ENCODE data around the gene SANBR. TPM values are rescaled to one million over a fixed set of nuclear protein-coding genes. Genes with fewer than 3 reads are reported as not detected.

The SANBR gene
- total and polyA plus RNA-seq, 2 of the 13 experiments (the other 11 are each of a cell fraction or from before 2014, with no cell fraction given) = 9.8 to 20.9 TPM

DNA sequence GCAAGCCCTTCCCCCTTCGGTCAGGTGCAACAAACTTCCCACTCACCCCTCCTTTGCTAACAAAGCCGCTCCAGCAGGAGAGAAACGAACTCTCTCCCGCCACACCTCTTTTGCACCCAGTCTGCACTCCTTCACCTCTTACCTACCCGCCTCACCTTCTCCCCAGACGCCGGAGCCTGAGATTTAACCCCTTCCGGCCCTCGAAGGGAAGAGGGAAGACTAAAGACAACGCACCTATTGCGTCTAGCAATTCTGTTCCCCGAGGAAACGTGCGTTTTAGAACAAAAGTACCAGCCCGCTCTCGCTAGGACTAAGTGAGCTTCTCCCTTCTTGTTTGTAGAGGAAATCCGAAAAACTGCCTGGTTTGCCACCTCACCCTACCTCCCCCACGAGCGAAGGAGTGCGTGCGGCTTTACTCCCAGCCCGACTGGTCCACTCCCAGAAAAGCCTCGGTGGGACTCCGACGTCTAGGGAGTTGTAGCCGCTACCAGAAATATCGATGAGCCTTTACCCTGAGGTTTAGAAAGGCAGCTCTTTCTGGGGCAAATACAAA, 48.6 kb upstream of the SANBR start (continued):
- TF ChIP-seq, protein P1, sequence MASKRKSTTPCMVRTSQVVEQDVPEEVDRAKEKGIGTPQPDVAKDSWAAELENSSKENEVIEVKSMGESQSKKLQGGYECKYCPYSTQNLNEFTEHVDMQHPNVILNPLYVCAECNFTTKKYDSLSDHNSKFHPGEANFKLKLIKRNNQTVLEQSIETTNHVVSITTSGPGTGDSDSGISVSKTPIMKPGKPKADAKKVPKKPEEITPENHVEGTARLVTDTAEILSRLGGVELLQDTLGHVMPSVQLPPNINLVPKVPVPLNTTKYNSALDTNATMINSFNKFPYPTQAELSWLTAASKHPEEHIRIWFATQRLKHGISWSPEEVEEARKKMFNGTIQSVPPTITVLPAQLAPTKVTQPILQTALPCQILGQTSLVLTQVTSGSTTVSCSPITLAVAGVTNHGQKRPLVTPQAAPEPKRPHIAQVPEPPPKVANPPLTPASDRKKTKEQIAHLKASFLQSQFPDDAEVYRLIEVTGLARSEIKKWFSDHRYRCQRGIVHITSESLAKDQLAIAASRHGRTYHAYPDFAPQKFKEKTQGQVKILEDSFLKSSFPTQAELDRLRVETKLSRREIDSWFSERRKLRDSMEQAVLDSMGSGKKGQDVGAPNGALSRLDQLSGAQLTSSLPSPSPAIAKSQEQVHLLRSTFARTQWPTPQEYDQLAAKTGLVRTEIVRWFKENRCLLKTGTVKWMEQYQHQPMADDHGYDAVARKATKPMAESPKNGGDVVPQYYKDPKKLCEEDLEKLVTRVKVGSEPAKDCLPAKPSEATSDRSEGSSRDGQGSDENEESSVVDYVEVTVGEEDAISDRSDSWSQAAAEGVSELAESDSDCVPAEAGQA (IDR thresholded peaks at IDR 0.05; ENCODE audit: low read depth) = no peak; the same call in 1 of the 2 replicates
- TF ChIP-seq, protein P1 (CRISPR knock-in tag; IDR thresholded peaks at IDR 0.05; ENCODE audit: borderline replicate concordance) = no peak
- TF ChIP-seq ISX (CRISPR knock-in tag; conservative IDR thresholded peaks at IDR 0.05) (no peak), SRSF9 (IDR thresholded peaks at IDR 0.05; ENCODE audit: borderline replicate concordance, insufficient read depth, low read depth, low read length, poor library complexity, severe bottlenecking) (no peak), NR2F1 (CRISPR knock-in tag; IDR thresholded peaks at IDR 0.05) (no peak; a peak in 1 of 4 replicates), HNRNPH1 (optimal IDR thresholded peaks at IDR 0.05; ENCODE audit: low read depth, low read length) (peak; percentile 48), AGO1 (IDR thresholded peaks at IDR 0.05; ENCODE audit: low read depth, low read length, poor library complexity, severe bottlenecking) (no peak)
- TF ChIP-seq, protein P2, sequence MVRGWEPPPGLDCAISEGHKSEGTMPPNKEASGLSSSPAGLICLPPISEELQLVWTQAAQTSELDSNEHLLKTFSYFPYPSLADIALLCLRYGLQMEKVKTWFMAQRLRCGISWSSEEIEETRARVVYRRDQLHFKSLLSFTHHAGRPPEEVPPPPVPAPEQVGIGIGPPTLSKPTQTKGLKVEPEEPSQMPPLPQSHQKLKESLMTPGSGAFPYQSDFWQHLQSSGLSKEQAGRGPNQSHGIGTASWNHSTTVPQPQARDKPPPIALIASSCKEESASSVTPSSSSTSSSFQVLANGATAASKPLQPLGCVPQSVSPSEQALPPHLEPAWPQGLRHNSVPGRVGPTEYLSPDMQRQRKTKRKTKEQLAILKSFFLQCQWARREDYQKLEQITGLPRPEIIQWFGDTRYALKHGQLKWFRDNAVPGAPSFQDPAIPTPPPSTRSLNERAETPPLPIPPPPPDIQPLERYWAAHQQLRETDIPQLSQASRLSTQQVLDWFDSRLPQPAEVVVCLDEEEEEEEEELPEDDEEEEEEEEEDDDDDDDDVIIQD (CRISPR knock-in tag; IDR thresholded peaks at IDR 0.05; ENCODE audit: low read depth) = 0 out of 2 replicates have a peak, but pooled peaks have one; percentile 14
- TF ChIP-seq, protein P3, sequence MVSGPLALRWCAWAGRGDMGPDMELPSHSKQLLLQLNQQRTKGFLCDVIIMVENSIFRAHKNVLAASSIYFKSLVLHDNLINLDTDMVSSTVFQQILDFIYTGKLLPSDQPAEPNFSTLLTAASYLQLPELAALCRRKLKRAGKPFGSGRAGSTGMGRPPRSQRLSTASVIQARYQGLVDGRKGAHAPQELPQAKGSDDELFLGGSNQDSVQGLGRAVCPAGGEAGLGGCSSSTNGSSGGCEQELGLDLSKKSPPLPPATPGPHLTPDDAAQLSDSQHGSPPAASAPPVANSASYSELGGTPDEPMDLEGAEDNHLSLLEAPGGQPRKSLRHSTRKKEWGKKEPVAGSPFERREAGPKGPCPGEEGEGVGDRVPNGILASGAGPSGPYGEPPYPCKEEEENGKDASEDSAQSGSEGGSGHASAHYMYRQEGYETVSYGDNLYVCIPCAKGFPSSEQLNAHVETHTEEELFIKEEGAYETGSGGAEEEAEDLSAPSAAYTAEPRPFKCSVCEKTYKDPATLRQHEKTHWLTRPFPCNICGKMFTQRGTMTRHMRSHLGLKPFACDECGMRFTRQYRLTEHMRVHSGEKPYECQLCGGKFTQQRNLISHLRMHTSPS (CRISPR knock-in tag; IDR thresholded peaks at IDR 0.05; ENCODE audit: low read depth) = no peak
- TF ChIP-seq, protein P4, sequence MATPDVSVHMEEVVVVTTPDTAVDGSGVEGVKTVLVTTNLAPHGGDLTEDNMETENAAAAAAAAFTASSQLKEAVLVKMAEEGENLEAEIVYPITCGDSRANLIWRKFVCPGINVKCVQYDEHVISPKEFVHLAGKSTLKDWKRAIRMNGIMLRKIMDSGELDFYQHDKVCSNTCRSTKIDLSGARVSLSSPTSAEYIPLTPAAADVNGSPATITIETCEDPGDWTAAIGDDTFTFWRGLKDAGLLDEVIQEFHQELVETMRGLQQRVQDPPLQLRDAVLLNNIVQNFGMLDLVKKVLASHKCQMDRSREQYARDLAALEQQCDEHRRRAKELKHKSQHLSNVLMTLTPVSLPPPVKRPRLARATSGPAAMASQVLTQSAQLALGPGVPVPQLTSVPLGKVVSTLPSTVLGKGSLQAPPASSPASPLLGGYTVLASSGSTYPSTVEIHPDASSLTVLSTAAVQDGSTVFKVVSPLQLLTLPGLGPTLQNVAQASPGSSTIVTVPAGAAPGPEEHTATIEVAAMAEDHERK (CRISPR knock-in tag; IDR thresholded peaks at IDR 0.05; ENCODE audit: low read depth) = no peak
- TF ChIP-seq, protein P5, sequence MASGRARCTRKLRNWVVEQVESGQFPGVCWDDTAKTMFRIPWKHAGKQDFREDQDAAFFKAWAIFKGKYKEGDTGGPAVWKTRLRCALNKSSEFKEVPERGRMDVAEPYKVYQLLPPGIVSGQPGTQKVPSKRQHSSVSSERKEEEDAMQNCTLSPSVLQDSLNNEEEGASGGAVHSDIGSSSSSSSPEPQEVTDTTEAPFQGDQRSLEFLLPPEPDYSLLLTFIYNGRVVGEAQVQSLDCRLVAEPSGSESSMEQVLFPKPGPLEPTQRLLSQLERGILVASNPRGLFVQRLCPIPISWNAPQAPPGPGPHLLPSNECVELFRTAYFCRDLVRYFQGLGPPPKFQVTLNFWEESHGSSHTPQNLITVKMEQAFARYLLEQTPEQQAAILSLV (CRISPR knock-in tag; IDR thresholded peaks at IDR 0.05; ENCODE audit: borderline replicate concordance) = no peak
- TF ChIP-seq, protein P6, sequence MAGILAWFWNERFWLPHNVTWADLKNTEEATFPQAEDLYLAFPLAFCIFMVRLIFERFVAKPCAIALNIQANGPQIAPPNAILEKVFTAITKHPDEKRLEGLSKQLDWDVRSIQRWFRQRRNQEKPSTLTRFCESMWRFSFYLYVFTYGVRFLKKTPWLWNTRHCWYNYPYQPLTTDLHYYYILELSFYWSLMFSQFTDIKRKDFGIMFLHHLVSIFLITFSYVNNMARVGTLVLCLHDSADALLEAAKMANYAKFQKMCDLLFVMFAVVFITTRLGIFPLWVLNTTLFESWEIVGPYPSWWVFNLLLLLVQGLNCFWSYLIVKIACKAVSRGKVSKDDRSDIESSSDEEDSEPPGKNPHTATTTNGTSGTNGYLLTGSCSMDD (CRISPR knock-in tag; IDR thresholded peaks at IDR 0.05) = 0 out of 2 replicates have a peak, but pooled peaks have one; percentile 7
- TF ChIP-seq, protein P7, sequence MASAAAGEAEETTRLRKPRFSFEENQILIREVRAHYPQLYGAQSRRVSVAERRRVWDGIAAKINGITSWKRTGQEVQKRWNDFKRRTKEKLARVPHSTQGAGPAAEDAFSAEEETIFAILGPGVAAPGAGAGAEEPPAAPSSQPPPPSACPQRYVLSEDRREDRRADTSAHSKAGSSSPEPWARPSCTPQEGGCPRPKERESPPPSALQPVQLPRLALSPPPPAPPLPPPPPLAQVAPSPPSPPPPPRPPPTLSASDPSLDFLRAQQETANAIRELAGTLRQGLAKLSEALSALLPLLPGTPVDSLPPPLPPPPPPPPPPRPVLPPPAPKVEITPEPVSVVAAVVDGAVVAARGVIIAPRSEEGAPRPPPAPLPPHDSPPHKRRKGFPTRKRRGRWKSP (CRISPR knock-in tag; IDR thresholded peaks at IDR 0.05) = peak; percentile 49
